Ishikawa (cell line): ENCODE results near the gene SH3PXD2A.

Experiments used
- CEBPB ChIP-seq: IDR thresholded peaks from 2 replicates; pipeline ENCODE4 v1.6.1; 2012
- CREB1 ChIP-seq: IDR thresholded peaks from 2 replicates; pipeline ENCODE4 v1.6.1; 2012; ENCODE audit warnings: low read depth
- EP300 ChIP-seq: IDR thresholded peaks from 2 replicates; pipeline ENCODE4 v1.6.1; 2012; ENCODE audit warnings: borderline replicate concordance
- MAX ChIP-seq: IDR thresholded peaks from 2 replicates; pipeline ENCODE4 v1.6.1; 2012
- NFIC ChIP-seq: IDR thresholded peaks from 2 replicates; pipeline ENCODE4 v1.6.1; 2012
- TAF1 ChIP-seq: IDR thresholded peaks from 2 replicates; pipeline ENCODE4 v1.6.1; 2012; ENCODE audit warnings: low read depth, mild to moderate bottlenecking
- YY1 ChIP-seq: IDR thresholded peaks from 2 replicates; pipeline ENCODE4 v1.6.1; 2012; ENCODE audit warnings: low read depth
- ZBTB7A ChIP-seq: IDR thresholded peaks from 2 replicates; pipeline ENCODE4 v1.6.1; 2012; ENCODE audit warnings: low read depth
- TF ChIP-seq, protein P1 (sequence below): IDR thresholded peaks from 2 replicates; pipeline ENCODE4 v1.6.1; 2012; ENCODE audit warnings: low read depth, mild to moderate bottlenecking

DNA sequence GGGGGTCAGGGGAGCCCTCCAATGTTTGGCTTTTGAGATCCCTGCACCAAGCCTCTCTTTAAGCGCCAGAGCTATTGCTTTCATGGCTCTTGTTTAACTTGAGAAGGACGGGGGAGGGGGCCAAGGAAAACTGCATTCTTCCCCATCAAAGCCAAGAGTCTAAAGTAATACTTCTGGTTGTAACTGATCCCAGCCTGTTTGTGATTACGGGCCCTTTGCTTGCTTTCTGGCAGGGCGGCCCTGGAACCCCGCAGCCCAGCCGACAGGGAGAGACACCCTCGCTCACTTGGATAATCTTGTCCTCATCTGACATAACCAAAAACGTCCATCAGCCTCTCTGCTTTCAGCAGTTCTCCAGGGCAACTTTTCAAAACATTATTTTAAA, 207.1 kb downstream of the SH3PXD2A start:
- TF ChIP-seq NFIC: no peak
- no peak for TF ChIP-seq ZBTB7A
- no peak for TF ChIP-seq CEBPB
- no peak for TF ChIP-seq TAF1
- TF ChIP-seq, protein P1, sequence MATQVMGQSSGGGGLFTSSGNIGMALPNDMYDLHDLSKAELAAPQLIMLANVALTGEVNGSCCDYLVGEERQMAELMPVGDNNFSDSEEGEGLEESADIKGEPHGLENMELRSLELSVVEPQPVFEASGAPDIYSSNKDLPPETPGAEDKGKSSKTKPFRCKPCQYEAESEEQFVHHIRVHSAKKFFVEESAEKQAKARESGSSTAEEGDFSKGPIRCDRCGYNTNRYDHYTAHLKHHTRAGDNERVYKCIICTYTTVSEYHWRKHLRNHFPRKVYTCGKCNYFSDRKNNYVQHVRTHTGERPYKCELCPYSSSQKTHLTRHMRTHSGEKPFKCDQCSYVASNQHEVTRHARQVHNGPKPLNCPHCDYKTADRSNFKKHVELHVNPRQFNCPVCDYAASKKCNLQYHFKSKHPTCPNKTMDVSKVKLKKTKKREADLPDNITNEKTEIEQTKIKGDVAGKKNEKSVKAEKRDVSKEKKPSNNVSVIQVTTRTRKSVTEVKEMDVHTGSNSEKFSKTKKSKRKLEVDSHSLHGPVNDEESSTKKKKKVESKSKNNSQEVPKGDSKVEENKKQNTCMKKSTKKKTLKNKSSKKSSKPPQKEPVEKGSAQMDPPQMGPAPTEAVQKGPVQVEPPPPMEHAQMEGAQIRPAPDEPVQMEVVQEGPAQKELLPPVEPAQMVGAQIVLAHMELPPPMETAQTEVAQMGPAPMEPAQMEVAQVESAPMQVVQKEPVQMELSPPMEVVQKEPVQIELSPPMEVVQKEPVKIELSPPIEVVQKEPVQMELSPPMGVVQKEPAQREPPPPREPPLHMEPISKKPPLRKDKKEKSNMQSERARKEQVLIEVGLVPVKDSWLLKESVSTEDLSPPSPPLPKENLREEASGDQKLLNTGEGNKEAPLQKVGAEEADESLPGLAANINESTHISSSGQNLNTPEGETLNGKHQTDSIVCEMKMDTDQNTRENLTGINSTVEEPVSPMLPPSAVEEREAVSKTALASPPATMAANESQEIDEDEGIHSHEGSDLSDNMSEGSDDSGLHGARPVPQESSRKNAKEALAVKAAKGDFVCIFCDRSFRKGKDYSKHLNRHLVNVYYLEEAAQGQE: no peak
- TF ChIP-seq MAX: no peak
- TF ChIP-seq CREB1: no peak
- TF ChIP-seq YY1: no peak
- TF ChIP-seq EP300: no peak
